ENCODE data around the gene CTXN2. TPM values are rescaled to one million over a fixed set of nuclear protein-coding genes. Genes with fewer than 3 reads are reported as not detected.

Gene CTXN2
- total and polyA plus RNA-seq, 2 of the 4 experiments (the other 2 are of a cell fraction), result not detected

- H3K4ac ChIP-seq (ENCODE audit: low read depth, low read length), result no peak overlapping the region
- no CpG with 5 or more reads among the region's 4 CpGs for WGBS, 2 experiments (ENCODE audit: extremely low coverage in 2 of 2, insufficient read length in 1 of 2)
- no peaks in the 10 kb centered on the region; the same call in 1 of the 2 replicates for H3K4me1 ChIP-seq (ENCODE audit: control insufficient read depth, insufficient read depth, low read length)
- H3K18ac ChIP-seq (ENCODE audit: low read depth, low read length), result no peak overlapping the region
- H3K36me3 ChIP-seq (ENCODE audit: control insufficient read depth, insufficient read depth, low read length), result no peaks in the 10 kb centered on the region
- no peak overlapping the region for H2BK15ac ChIP-seq (ENCODE audit: low read depth, low read length)
- dilution Hi-C loops (cut with HindIII; ENCODE audit: low sequenced_read_pairs, unreplicated experiment) (no loop called here), in situ Hi-C loops (cut with MboI; ENCODE audit: low sequenced_read_pairs) (no loop called here), intact Hi-C loops (cut with micrococcal nuclease) (no loop called here)
- H3K79me1 ChIP-seq (ENCODE audit: low read depth in 1 of 2, low read length in 2 of 2), result peaks cover 15 to 17% of the 10 kb centered on the region in 2 experiments
- DNase-seq, result peak; percentile 38
- H4K91ac ChIP-seq (ENCODE audit: insufficient read depth, low read depth, low read length), result no peak overlapping the region
- no peak overlapping the region for H2AK9ac ChIP-seq (replicated peaks; ENCODE audit: low read depth, low read length, poor library complexity)
- H3K27ac ChIP-seq (ENCODE audit: insufficient read depth, low read length), result no peak overlapping the region
- no peak overlapping the region for H3K56ac ChIP-seq (ENCODE audit: extremely low read depth, insufficient read depth, low read length)
- no TSS peak for BruUV-seq (replicated peaks)
- H4K8ac ChIP-seq (ENCODE audit: low read depth in 2 of 2, low read length in 2 of 2), result no peak overlapping the region
- no peak overlapping the region for H3K9ac ChIP-seq (ENCODE audit: low read depth, low read length)
- H4K5ac ChIP-seq (ENCODE audit: low read depth, low read length), result no peak overlapping the region
- H3K14ac ChIP-seq (replicated peaks; ENCODE audit: low read depth, low read length), result no peak overlapping the region
- H2AFZ ChIP-seq (replicated peaks; ENCODE audit: low read length, poor library complexity), result no peak overlapping the region
- H2BK120ac ChIP-seq (ENCODE audit: low read depth, low read length), result no peak overlapping the region
- H3K23ac ChIP-seq (ENCODE audit: low read depth, low read length), result no peak overlapping the region
- no peak overlapping the region for H3K4me2 ChIP-seq (ENCODE audit: low read depth, low read length)
- CTCF ChIA-PET, result no interaction called here
- H2BK20ac ChIP-seq (ENCODE audit: low read depth, low read length), result no peak overlapping the region
- no peak overlapping the region for H2BK5ac ChIP-seq (ENCODE audit: low read depth, low read length, poor library complexity, severe bottlenecking)
- no peaks in the 10 kb centered on the region for H4K20me1 ChIP-seq (ENCODE audit: insufficient read depth, low read length)
- H2AK5ac ChIP-seq (ENCODE audit: low read depth, low read length), result no peak overlapping the region
- no peaks in the 10 kb centered on the region for H3K9me1 ChIP-seq (ENCODE audit: insufficient read depth, low read length)
- TF ChIP-seq ELK1 (IDR thresholded peaks at IDR 0.05; ENCODE audit: borderline replicate concordance, low read depth, low read length), result no peak
- TF ChIP-seq MXI1 (IDR thresholded peaks at IDR 0.05; ENCODE audit: borderline replicate concordance, low read depth, low read length), result no peak
- no peak for TF ChIP-seq CHD1 (IDR thresholded peaks at IDR 0.05; ENCODE audit: low read depth, low read length)
- TF ChIP-seq RAD21 (IDR thresholded peaks at IDR 0.05; ENCODE audit: low read length), result no peak
- TF ChIP-seq FOS (IDR thresholded peaks at IDR 0.05; ENCODE audit: low read depth, low read length), result no peak
- TF ChIP-seq CEBPB (IDR thresholded peaks at IDR 0.05; ENCODE audit: low read depth, low read length), result no peak
- TF ChIP-seq NFE2L2 (IDR thresholded peaks at IDR 0.05; ENCODE audit: low read depth, low read length), result no peak
- no peak for TF ChIP-seq RCOR1 (IDR thresholded peaks at IDR 0.05; ENCODE audit: insufficient replicate concordance, low read length)
- TF ChIP-seq BHLHE40 (IDR thresholded peaks at IDR 0.05; ENCODE audit: low read depth, low read length), result no peak
- TF ChIP-seq MAFK (IDR thresholded peaks at IDR 0.05; ENCODE audit: low read depth, low read length), result no peak
- TF ChIP-seq CTCF (conservative IDR thresholded peaks at IDR 0.05; ENCODE audit: low read depth, low read length), result no peak
- no peak for TF ChIP-seq USF2 (IDR thresholded peaks at IDR 0.05; ENCODE audit: low read depth, low read length)
- TF ChIP-seq POLR2A (IDR thresholded peaks at IDR 0.05; ENCODE audit: low read depth, low read length), result no peak
- no peak for TF ChIP-seq MAZ (IDR thresholded peaks at IDR 0.05; ENCODE audit: borderline replicate concordance, low read depth, low read length)
- no peak for TF ChIP-seq SMC3 (IDR thresholded peaks at IDR 0.05; ENCODE audit: low read depth, low read length)
- no peak for TF ChIP-seq RFX5 (IDR thresholded peaks at IDR 0.05; ENCODE audit: low read depth, low read length)
- no peaks in the 10 kb centered on the region for H3K9me3 ChIP-seq (ENCODE audit: control insufficient read depth, insufficient read depth, low read length)
- POLR2A ChIA-PET (ENCODE audit: unreplicated experiment), result no interaction called here
- no peak for ATAC-seq (ENCODE audit: low read depth)
- H3K4me3 ChIP-seq (ENCODE audit: insufficient read depth, low read depth, low read length), result no peak overlapping the region
- H3K27me3 ChIP-seq (ENCODE audit: control insufficient read depth, insufficient read depth, low read length), result 0 out of 2 replicates have a peak, but pooled peaks cover under 1% of the 10 kb centered on the region
Observed at GRCh38 chr15:48176112-48176511, 15.4 kb upstream of the CTXN2 start.

Measured in IMR-90 (cell line).